HepG2 (cell line): ENCODE results near the gene SLC9A8. TPM values are rescaled to one million over a fixed set of nuclear protein-coding genes. Genes with fewer than 3 reads are reported as not detected.

Experiments used
- ARNT ChIP-seq: fragments of 450-650 bp; IDR thresholded peaks from 2 replicates; pipeline ENCODE4 v1.6.1; 2017
- ARNT2 ChIP-seq: sonication (generic); formaldehyde crosslinking; IDR thresholded peaks from 2 replicates; pipeline ENCODE4 v1.8.0; 2022; ENCODE audit warnings: mild to moderate bottlenecking, low read depth, missing genetic modification reagents, moderate library complexity
- EEA1 ChIP-seq: sonication (generic); formaldehyde crosslinking; IDR thresholded peaks from 2 replicates; pipeline ENCODE4 v1.5.1; 2020; ENCODE audit warnings: mild to moderate bottlenecking, missing genetic modification reagents, borderline replicate concordance
- JUN ChIP-seq: sonication (generic); formaldehyde crosslinking; IDR thresholded peaks from 2 replicates; pipeline ENCODE4 v1.4.0; 2020; ENCODE audit warnings: mild to moderate bottlenecking, missing genetic modification reagents
- MATR3 ChIP-seq: sonication (generic); formaldehyde crosslinking; IDR thresholded peaks from 2 replicates; pipeline ENCODE4 v1.4.0; 2020; ENCODE audit warnings: missing genetic modification reagents
- MXD4 ChIP-seq: IDR thresholded peaks from 2 replicates; pipeline ENCODE4 v1.6.1; 2016; ENCODE audit warnings: mild to moderate bottlenecking, missing biosample characterization, missing genetic modification reagents
- NAIF1 ChIP-seq: sonication (generic); formaldehyde crosslinking; IDR thresholded peaks from 2 replicates; pipeline ENCODE4 v1.5.0; 2020; ENCODE audit warnings: mild to moderate bottlenecking, missing genetic modification reagents, borderline replicate concordance
- REPIN1 ChIP-seq: sonication (generic); formaldehyde crosslinking; IDR thresholded peaks from 2 replicates; pipeline ENCODE4 v1.8.0; 2022; ENCODE audit warnings: missing genetic modification reagents, low read depth, mild to moderate bottlenecking, borderline replicate concordance
- TCF12 ChIP-seq, 2 experiments: fragments of 450-650 bp in 1 of 2; sonication (generic) in 1 of 2; formaldehyde crosslinking in 1 of 2; IDR thresholded peaks; 2 replicates each; pipeline versions ENCODE4 v1.6.1 to v1.8.0; 2017 to 2022; ENCODE audit warnings: antibody characterized with exemption in 1 of 2, mild to moderate bottlenecking in 1 of 2, missing genetic modification reagents in 1 of 2, moderate library complexity in 1 of 2
- XBP1 ChIP-seq: sonication (generic); formaldehyde crosslinking; IDR thresholded peaks from 2 replicates; pipeline ENCODE4 v1.5.0; 2020; ENCODE audit warnings: missing genetic modification reagents
- ZNF143 ChIP-seq: sonication (generic); formaldehyde crosslinking; IDR thresholded peaks from 2 replicates; pipeline ENCODE4 v1.4.0; 2020; ENCODE audit warnings: missing genetic modification reagents
- ZNF232 ChIP-seq: sonication (generic); formaldehyde crosslinking; IDR thresholded peaks from 2 replicates; pipeline ENCODE4 v1.4.0; 2020; ENCODE audit warnings: missing genetic modification reagents, borderline replicate concordance
- ZNF335 ChIP-seq: sonication (generic); formaldehyde crosslinking; IDR thresholded peaks from 2 replicates; pipeline ENCODE4 v1.4.0; 2020; ENCODE audit warnings: missing genetic modification reagents
- ZNF772 ChIP-seq: sonication (generic); formaldehyde crosslinking; IDR thresholded peaks from 2 replicates; pipeline ENCODE4 v1.5.0; 2020; ENCODE audit warnings: mild to moderate bottlenecking, missing genetic modification reagents
- ZNF83 ChIP-seq: sonication (generic); formaldehyde crosslinking; IDR thresholded peaks from 2 replicates; pipeline ENCODE4 v1.4.0; 2020; ENCODE audit warnings: missing genetic modification reagents, mild to moderate bottlenecking, borderline replicate concordance
- ZNF879 ChIP-seq: sonication (generic); formaldehyde crosslinking; IDR thresholded peaks from 2 replicates; pipeline ENCODE4 v1.8.1; 2023; ENCODE audit warnings: missing genetic modification reagents
- polyA plus RNA-seq, 8 experiments: library from polyadenylated mRNA; depleted of rRNA in 3 of 8; stranded (reverse) in 7 of 8; unstranded in 1 of 8; fragments of >200 nt; fragmentation: Illumina TruSeq in 4 of 8; extraction: Trizol in 4 of 8; gene quantifications; 2 replicates each; pipeline versions ENCODE4 v1.2.1 to v1.2.3, GENCODE V29; 2011 to 2016; ENCODE audit warnings: low read depth in 4 of 8, missing spikeins in 1 of 8, mixed read lengths in 1 of 8; ENCODE audit not compliant: insufficient read depth in 1 of 8
- total RNA-seq, 5 experiments: library from RNA; depleted of rRNA; stranded (reverse); fragments of >200 nt; fragmentation: Illumina TruSeq; extraction: Trizol; gene quantifications; 2 replicates each; pipeline ENCODE4 v1.2.3, GENCODE V29; 2016; ENCODE audit warnings: low read depth in 1 of 5
- TF ChIP-seq, protein P1 (sequence below): sonication (generic); formaldehyde crosslinking; IDR thresholded peaks from 2 replicates; pipeline ENCODE4 v1.5.0; 2020; ENCODE audit warnings: missing genetic modification reagents
- TF ChIP-seq, protein P2 (sequence below): sonication (generic); formaldehyde crosslinking; conservative IDR thresholded peaks from 2 replicates; pipeline ENCODE4 v1.8.1; 2023; ENCODE audit warnings: missing genetic modification reagents
- TF ChIP-seq, protein P3 (sequence below): sonication (generic); formaldehyde crosslinking; IDR thresholded peaks from 2 replicates; pipeline ENCODE4 v1.4.0; 2020; ENCODE audit warnings: mild to moderate bottlenecking, missing genetic modification reagents
- TF ChIP-seq, protein P4 (sequence below): sonication (generic); formaldehyde crosslinking; IDR thresholded peaks from 2 replicates; pipeline ENCODE4 v1.4.0; 2020; ENCODE audit warnings: missing genetic modification reagents
- TF ChIP-seq, protein P5 (sequence below): IDR thresholded peaks from 2 replicates; pipeline ENCODE4 v1.6.1; 2016; ENCODE audit warnings: missing biosample characterization, missing genetic modification reagents, low read depth
- TF ChIP-seq, protein P6 (sequence below): sonication (generic); formaldehyde crosslinking; IDR thresholded peaks from 2 replicates; pipeline ENCODE4 v1.4.0; 2020; ENCODE audit warnings: missing genetic modification reagents, borderline replicate concordance

The SLC9A8 gene
- total and polyA plus RNA-seq, 2 of the 13 experiments (the other 11 are each of a cell fraction or from before 2014, with no cell fraction given): 4.1 to 7.4 TPM

DNA sequence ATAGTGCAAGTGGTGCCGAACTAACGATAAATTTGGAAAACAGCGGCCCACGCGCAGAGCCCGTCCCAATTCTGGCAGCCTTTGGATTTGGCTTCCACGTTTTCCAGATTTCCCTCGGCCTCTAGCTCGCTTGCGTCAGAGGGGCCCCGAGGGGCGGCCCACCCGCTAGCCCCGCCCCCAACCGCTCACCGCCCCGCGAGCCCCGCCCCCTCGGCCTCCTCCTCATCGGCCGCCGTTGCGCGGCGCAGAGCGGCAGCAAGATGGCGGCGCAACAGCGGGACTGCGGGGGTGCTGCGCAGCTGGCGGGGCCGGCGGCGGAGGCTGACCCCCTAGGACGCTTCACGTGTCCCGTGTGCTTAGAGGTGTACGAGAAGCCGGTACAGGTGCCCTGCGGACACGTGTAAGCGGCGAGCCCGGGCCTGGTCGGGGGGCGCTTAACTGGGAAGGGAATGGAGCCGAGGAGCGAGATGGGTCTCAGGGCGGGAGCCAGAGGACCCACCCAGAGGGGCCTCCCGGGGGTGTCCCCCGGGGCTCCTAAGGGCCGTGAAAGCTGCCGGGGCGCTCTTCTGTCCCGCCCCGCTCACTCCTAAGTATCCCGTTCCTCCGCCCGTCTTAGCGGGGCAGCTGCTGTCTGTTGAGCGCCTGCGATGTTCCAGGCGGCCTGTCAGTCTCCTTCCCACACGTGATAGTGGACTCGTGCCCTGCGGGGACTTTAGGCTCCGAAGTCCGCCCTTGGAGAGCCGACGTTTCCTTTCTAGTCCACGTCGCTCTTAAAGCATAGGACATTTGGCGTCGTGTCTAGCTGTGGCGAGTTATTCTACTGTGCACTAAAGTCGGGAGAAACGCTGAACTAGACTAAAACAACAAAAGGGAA lies 123.8 kb downstream of the SLC9A8 start, which contains the start of gene RNF114 (continued):
- TF ChIP-seq, protein P1, sequence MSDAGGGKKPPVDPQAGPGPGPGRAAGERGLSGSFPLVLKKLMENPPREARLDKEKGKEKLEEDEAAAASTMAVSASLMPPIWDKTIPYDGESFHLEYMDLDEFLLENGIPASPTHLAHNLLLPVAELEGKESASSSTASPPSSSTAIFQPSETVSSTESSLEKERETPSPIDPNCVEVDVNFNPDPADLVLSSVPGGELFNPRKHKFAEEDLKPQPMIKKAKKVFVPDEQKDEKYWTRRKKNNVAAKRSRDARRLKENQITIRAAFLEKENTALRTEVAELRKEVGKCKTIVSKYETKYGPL (CRISPR knock-in tag): no peak; the same call in 1 of the 2 replicates
- TF ChIP-seq TCF12 (IDR thresholded peaks at IDR 0.05) (no peak), TCF12 (CRISPR knock-in tag; IDR thresholded peaks at IDR 0.05) (no peak), ZNF879 (CRISPR knock-in tag) (no peak), ZNF83 (CRISPR knock-in tag) (peak; percentile 79; the same call in 1 of the 2 replicates), MXD4 (CRISPR knock-in tag) (peak; percentile 89), NAIF1 (CRISPR knock-in tag) (0 out of 2 replicates have a peak, but pooled peaks have one; percentile 28), ZNF772 (CRISPR knock-in tag) (peak; percentile 67; the same call in 1 of the 2 replicates), ZNF143 (CRISPR knock-in tag) (peak; percentile 11; the same call in 1 of the 2 replicates), ZNF335 (no peak), ZNF232 (CRISPR knock-in tag) (peak; percentile 61), XBP1 (CRISPR knock-in tag) (peak; percentile 31), MATR3 (CRISPR knock-in tag) (no peak), EEA1 (CRISPR knock-in tag) (no peak; the same call in 1 of the 2 replicates), JUN (CRISPR knock-in tag) (peak; percentile 38; the same call in 1 of the 2 replicates), ARNT (no peak), ARNT2 (CRISPR knock-in tag) (peak; percentile 95), REPIN1 (peak; percentile 85; the same call in 1 of the 2 replicates)
- TF ChIP-seq, protein P2, sequence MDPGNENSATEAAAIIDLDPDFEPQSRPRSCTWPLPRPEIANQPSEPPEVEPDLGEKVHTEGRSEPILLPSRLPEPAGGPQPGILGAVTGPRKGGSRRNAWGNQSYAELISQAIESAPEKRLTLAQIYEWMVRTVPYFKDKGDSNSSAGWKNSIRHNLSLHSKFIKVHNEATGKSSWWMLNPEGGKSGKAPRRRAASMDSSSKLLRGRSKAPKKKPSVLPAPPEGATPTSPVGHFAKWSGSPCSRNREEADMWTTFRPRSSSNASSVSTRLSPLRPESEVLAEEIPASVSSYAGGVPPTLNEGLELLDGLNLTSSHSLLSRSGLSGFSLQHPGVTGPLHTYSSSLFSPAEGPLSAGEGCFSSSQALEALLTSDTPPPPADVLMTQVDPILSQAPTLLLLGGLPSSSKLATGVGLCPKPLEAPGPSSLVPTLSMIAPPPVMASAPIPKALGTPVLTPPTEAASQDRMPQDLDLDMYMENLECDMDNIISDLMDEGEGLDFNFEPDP (CRISPR knock-in tag): no peak
- TF ChIP-seq, protein P3, sequence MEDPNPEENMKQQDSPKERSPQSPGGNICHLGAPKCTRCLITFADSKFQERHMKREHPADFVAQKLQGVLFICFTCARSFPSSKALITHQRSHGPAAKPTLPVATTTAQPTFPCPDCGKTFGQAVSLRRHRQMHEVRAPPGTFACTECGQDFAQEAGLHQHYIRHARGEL (CRISPR knock-in tag): no peak
- TF ChIP-seq, protein P4, sequence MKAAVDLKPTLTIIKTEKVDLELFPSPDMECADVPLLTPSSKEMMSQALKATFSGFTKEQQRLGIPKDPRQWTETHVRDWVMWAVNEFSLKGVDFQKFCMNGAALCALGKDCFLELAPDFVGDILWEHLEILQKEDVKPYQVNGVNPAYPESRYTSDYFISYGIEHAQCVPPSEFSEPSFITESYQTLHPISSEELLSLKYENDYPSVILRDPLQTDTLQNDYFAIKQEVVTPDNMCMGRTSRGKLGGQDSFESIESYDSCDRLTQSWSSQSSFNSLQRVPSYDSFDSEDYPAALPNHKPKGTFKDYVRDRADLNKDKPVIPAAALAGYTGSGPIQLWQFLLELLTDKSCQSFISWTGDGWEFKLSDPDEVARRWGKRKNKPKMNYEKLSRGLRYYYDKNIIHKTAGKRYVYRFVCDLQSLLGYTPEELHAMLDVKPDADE (CRISPR knock-in tag): no peak
- TF ChIP-seq, protein P5, sequence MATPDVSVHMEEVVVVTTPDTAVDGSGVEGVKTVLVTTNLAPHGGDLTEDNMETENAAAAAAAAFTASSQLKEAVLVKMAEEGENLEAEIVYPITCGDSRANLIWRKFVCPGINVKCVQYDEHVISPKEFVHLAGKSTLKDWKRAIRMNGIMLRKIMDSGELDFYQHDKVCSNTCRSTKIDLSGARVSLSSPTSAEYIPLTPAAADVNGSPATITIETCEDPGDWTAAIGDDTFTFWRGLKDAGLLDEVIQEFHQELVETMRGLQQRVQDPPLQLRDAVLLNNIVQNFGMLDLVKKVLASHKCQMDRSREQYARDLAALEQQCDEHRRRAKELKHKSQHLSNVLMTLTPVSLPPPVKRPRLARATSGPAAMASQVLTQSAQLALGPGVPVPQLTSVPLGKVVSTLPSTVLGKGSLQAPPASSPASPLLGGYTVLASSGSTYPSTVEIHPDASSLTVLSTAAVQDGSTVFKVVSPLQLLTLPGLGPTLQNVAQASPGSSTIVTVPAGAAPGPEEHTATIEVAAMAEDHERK: peak; percentile 66
- TF ChIP-seq, protein P6, sequence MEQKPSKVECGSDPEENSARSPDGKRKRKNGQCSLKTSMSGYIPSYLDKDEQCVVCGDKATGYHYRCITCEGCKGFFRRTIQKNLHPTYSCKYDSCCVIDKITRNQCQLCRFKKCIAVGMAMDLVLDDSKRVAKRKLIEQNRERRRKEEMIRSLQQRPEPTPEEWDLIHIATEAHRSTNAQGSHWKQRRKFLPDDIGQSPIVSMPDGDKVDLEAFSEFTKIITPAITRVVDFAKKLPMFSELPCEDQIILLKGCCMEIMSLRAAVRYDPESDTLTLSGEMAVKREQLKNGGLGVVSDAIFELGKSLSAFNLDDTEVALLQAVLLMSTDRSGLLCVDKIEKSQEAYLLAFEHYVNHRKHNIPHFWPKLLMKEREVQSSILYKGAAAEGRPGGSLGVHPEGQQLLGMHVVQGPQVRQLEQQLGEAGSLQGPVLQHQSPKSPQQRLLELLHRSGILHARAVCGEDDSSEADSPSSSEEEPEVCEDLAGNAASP (CRISPR knock-in tag): peak; percentile 61; the same call in 1 of the 2 replicates
